PFSK-1 (cell line): ENCODE results near the gene S100A14.

Experiments used
- FOXP2 ChIP-seq: optimal IDR thresholded peaks from 2 replicates; pipeline ENCODE3; 2011; ENCODE audit warnings: borderline replicate concordance, control low read depth, inconsistent platforms; ENCODE audit not compliant: insufficient read depth; ENCODE audit errors: extremely low read length, extremely low read depth
- POLR2AphosphoS5 ChIP-seq: IDR thresholded peaks from 2 replicates; pipeline ENCODE4 v1.6.1; 2012; ENCODE audit warnings: low read depth, mild to moderate bottlenecking, control low read depth, low read length, moderate library complexity
- REST ChIP-seq, 2 experiments: IDR thresholded peaks; 2 replicates each; pipeline versions ENCODE4 v1.6.1 to v1.8.0; 2011 to 2012; ENCODE audit warnings: low read depth in 2 of 2, low read length in 2 of 2, control low read depth in 1 of 2, inconsistent platforms in 1 of 2, mild to moderate bottlenecking in 1 of 2, moderate library complexity in 1 of 2; ENCODE audit not compliant: insufficient read depth in 1 of 2
- SIN3A ChIP-seq: IDR thresholded peaks from 2 replicates; pipeline ENCODE4 v1.6.1; 2012; ENCODE audit warnings: mild to moderate bottlenecking, low read length, moderate library complexity, borderline replicate concordance; ENCODE audit not compliant: insufficient read depth
- TAF1 ChIP-seq: IDR thresholded peaks from 2 replicates; pipeline ENCODE4 v1.6.1; 2012; ENCODE audit warnings: low read length, control low read depth, borderline replicate concordance; ENCODE audit not compliant: insufficient read depth

S100A14 gene

GRCh38 chr1:153585006-153585405, 31.1 kb downstream of the S100A14 start:
- no peak for TF ChIP-seq POLR2AphosphoS5
- no peak for TF ChIP-seq FOXP2
- TF ChIP-seq TAF1: no peak
- TF ChIP-seq SIN3A: no peak
- no peak for TF ChIP-seq REST (IDR thresholded peaks at IDR 0.05; ENCODE audit: insufficient read depth in 1 of 2, low read depth in 2 of 2, low read length in 2 of 2)

- TF ChIP-seq TAF1 (no peak), SIN3A (no peak), REST (IDR thresholded peaks at IDR 0.05; ENCODE audit: insufficient read depth in 1 of 2, low read depth in 2 of 2, low read length in 2 of 2) (no peak), POLR2AphosphoS5 (no peak), FOXP2 (no peak)
These were observed 32.1 kb downstream of the S100A14 start for GRCh38 chr1:153583976-153584375.

GRCh38 chr1:153578936-153579335, 37.2 kb downstream of the S100A14 start:
- no peak for TF ChIP-seq FOXP2
- no peak for TF ChIP-seq REST (IDR thresholded peaks at IDR 0.05; ENCODE audit: insufficient read depth in 1 of 2, low read depth in 2 of 2, low read length in 2 of 2)
- TF ChIP-seq TAF1: no peak
- no peak for TF ChIP-seq POLR2AphosphoS5
- TF ChIP-seq SIN3A: no peak

GRCh38 chr1:153578490-153578889, 37.6 kb downstream of the S100A14 start:
- TF ChIP-seq SIN3A (no peak), POLR2AphosphoS5 (no peak), REST (IDR thresholded peaks at IDR 0.05; ENCODE audit: insufficient read depth in 1 of 2, low read depth in 2 of 2, low read length in 2 of 2) (no peak), FOXP2 (no peak), TAF1 (no peak)

- TF ChIP-seq TAF1: no peak
- TF ChIP-seq REST (IDR thresholded peaks at IDR 0.05; ENCODE audit: insufficient read depth in 1 of 2, low read depth in 2 of 2, low read length in 2 of 2): no peak
- no peak for TF ChIP-seq POLR2AphosphoS5
- TF ChIP-seq FOXP2: no peak
- no peak for TF ChIP-seq SIN3A
These were observed 38.5 kb downstream of the S100A14 start for GRCh38 chr1:153577624-153578051.
